K562 (cell line): ENCODE results near the gene KLHL22.

Experiments used
- FOS ChIP-seq: IDR thresholded peaks from 3 replicates; pipeline ENCODE4 v1.6.1; 2011; ENCODE audit not compliant: insufficient read length; ENCODE audit errors: extremely low read depth
- GABPA ChIP-seq: fragments of 200-800 bp; sonication (Bioruptor generic); conservative IDR thresholded peaks from 2 replicates; pipeline ENCODE4 v1.6.1; 2016; ENCODE audit warnings: low read depth, missing genetic modification characterization, missing compliant biosample characterization
- GTF2A2 ChIP-seq: IDR thresholded peaks from 2 replicates; pipeline ENCODE4 v1.6.1; 2016; ENCODE audit warnings: mild to moderate bottlenecking, missing genetic modification characterization, missing compliant biosample characterization
- HDAC6 ChIP-seq: IDR thresholded peaks from 2 replicates; pipeline ENCODE4 v1.6.1; 2012; ENCODE audit warnings: low read depth, mild to moderate bottlenecking, control low read depth, inconsistent platforms, low read length, moderate library complexity
- KDM4B ChIP-seq, 2 experiments: fragments of 450-650 bp in 1 of 2; sonication (generic) in 1 of 2; IDR thresholded peaks; 2 replicates each; pipeline ENCODE4 v1.6.1; 2016 to 2017; ENCODE audit warnings: borderline replicate concordance in 2 of 2, antibody characterized with exemption in 1 of 2, low read depth in 1 of 2, mild to moderate bottlenecking in 1 of 2
- KLF1 ChIP-seq: fragments of 450-650 bp; IDR thresholded peaks from 2 replicates; pipeline ENCODE4 v1.6.1; 2016; ENCODE audit warnings: missing genetic modification characterization, missing compliant biosample characterization
- PRPF4 ChIP-seq: fragments of 200-400 bp; formaldehyde crosslinking; IDR thresholded peaks from one replicate; pipeline ENCODE4 v1.6.1; 2017; ENCODE audit warnings: low read length, low read depth, mild to moderate bottlenecking; ENCODE audit not compliant: insufficient read depth, poor library complexity, severe bottlenecking
- TRIM28 ChIP-seq: fragments of 450-650 bp; IDR thresholded peaks from 2 replicates; pipeline ENCODE4 v1.6.1; 2017
- XRCC3 ChIP-seq: fragments of 450-650 bp; IDR thresholded peaks from 2 replicates; pipeline ENCODE4 v1.6.1; 2017; ENCODE audit warnings: mild to moderate bottlenecking, moderate library complexity
- TF ChIP-seq, protein P1 (sequence below), 3 experiments: IDR thresholded peaks in 2 of 3; conservative IDR thresholded peaks in 1 of 3; 2 replicates each; pipeline ENCODE4 v1.5.1; 2011 to 2012; ENCODE audit warnings: low read length in 3 of 3, mild to moderate bottlenecking in 3 of 3, control low read depth in 2 of 3, improper control_type of control experiment in 1 of 3, inconsistent platforms in 1 of 3, low read depth in 1 of 3, mixed read lengths in 1 of 3, moderate library complexity in 1 of 3; ENCODE audit not compliant: insufficient read depth in 2 of 3

DNA sequence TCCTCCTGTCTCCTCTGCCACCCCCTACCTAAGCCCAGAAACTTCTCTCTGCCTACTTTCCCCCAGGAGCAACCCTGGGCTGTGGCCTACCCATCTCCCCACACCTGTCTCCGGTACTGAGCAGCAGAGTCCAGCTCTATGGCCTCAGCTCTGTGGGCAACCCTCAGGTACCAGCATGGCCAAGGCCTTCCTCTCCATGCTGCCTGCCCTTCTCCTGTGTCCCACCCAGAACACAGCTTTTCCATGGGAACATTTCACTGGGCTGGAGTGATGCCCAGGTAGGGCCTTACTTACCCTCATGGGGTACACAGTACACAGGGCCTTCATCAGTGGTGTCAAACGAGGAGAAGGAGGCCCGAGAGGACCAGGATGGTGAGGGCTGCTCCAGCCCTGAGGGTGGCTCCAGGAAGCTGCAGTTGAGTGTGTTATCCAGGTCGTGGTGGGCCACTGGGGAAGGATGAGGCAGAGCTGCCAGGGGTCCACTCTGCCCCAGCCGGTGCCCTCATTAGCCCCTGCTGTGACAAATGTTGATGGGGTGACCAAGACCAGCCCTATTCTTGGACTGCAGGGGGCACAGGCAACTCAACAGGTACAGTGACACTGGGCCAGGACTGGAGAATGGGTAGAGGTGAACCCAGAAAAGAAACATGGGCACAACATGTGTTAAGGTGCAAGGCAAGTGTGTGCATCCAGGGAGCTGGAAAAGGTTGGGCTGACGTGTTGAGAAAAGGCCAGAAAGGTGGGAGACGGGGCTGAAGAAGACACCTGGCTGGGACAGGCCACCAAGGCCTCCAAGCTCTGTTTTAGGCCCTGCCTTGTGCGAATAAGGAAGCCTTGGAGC, 68.3 kb downstream of the KLHL22 start:
- TF ChIP-seq GTF2A2 (tag), result no peak
- TF ChIP-seq, protein P1, sequence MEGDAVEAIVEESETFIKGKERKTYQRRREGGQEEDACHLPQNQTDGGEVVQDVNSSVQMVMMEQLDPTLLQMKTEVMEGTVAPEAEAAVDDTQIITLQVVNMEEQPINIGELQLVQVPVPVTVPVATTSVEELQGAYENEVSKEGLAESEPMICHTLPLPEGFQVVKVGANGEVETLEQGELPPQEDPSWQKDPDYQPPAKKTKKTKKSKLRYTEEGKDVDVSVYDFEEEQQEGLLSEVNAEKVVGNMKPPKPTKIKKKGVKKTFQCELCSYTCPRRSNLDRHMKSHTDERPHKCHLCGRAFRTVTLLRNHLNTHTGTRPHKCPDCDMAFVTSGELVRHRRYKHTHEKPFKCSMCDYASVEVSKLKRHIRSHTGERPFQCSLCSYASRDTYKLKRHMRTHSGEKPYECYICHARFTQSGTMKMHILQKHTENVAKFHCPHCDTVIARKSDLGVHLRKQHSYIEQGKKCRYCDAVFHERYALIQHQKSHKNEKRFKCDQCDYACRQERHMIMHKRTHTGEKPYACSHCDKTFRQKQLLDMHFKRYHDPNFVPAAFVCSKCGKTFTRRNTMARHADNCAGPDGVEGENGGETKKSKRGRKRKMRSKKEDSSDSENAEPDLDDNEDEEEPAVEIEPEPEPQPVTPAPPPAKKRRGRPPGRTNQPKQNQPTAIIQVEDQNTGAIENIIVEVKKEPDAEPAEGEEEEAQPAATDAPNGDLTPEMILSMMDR (IDR thresholded peaks at IDR 0.05 in 2 of 3, conservative IDR thresholded peaks at IDR 0.05 in 1 of 3; ENCODE audit: insufficient read depth in 2 of 3, low read depth in 1 of 3, low read length in 3 of 3), result no peak
- no peak for TF ChIP-seq TRIM28
- no peak for TF ChIP-seq PRPF4
- TF ChIP-seq KLF1 (tag), result peak; percentile 28; the same call in 1 of the 2 replicates
- no peak for TF ChIP-seq FOS
- TF ChIP-seq GABPA (tag), result no peak
- TF ChIP-seq HDAC6, result no peak
- TF ChIP-seq KDM4B (IDR thresholded peaks at IDR 0.05; ENCODE audit: borderline replicate concordance in 2 of 2, low read depth in 1 of 2), result no peak
- TF ChIP-seq XRCC3, result no peak
